Breast epithelium (tissue), 3 donors: ENCODE data around the gene METAP2.

Experiments used
- CTCF ChIP-seq, 3 donors: fragments of 450-650 bp; IDR thresholded peaks; one replicate each; pipeline ENCODE4 v1.5.1; 2016 to 2017; ENCODE audit warnings: antibody characterized with exemption in 3 of 3, mild to moderate bottlenecking in 3 of 3, moderate library complexity in 3 of 3
- POLR2A ChIP-seq: fragments of 450-650 bp; IDR thresholded peaks from one replicate; pipeline ENCODE4 v1.6.1; 2016; ENCODE audit warnings: antibody characterized with exemption, mild to moderate bottlenecking, moderate library complexity
- POLR2AphosphoS5 ChIP-seq, 3 donors: sonication (generic); formaldehyde crosslinking; IDR thresholded peaks; one replicate each; pipeline ENCODE4 v1.6.1; 2017; ENCODE audit warnings: antibody characterized with exemption in 3 of 3

- no peak for TF ChIP-seq CTCF (IDR thresholded peaks at IDR 0.05)
- no peak for TF ChIP-seq POLR2AphosphoS5 (IDR thresholded peaks at IDR 0.05)
- TF ChIP-seq POLR2A = no peak
Observed at GRCh38 chr12:95511977-95512376, 38.0 kb downstream of the METAP2 start.
